Endometrium (tissue), 2 donors: Measurements from ENCODE around the gene CRYGD.
A peak's percentile ranks its signal among the peaks of the same experiment; 100 is the strongest.
"Not testable (repeated sequence)": the region's sequence is repeated elsewhere in the genome, so short reads cannot be mapped to it uniquely, and the experiment has no call there.

Experiments
- FAIRE-seq: peaks from 2 replicates; lab custom pipeline; 2012; peaks lifted over from hg19 to GRCh38; lab: Jason Lieb, UNC
- donor health status: control.
- donor health status: control.

Gene CRYGD

DNA sequence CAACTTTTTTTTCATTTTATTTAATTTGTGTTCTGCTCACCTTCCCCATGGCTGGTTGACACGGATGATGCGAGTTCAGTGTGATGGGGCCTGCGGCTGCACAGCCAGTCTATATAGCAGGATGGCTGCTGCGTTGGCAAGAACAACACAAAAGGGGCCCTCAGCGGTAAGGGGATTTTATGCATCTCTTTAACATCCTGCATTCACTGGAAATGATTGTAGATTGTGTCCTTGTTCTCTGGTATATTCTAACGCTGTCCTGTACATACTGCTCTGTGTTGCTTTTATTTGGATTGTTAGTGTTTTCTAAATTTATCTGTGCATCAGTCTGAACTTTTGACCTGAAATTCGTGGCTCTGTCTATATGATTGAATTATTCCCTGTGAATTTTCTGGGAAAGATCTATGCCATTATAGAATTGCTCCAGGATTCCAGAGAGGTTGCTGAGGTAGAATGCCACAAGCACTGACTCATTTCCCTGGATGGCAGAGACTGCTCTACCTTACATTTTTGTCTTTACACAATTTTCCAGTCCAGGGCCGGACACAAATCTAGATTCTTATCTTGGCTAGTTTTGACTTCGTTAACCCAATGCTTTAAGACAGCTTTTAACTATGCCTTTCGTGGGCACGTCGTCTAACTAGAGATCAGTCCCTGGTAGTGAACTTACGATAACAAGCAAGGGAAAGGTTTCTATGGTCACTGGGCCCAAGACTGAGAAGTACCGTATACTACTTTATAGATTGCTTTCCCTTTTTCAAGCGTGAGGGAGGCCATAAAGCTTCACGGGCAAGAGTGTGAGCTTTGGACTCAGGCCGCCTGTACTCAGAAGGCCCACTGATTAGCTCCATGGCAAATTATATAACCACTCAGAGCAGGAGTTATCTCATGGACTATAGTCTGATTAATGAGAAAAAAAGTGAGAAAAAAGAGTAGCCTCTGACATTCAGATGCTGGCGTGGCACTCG, 5.7 kb upstream of the CRYGD start, which contains the start of gene CRYGC:
Gene CRYGC (minus strand): TSS at position 85 of the 968 bp plus-strand sequence. CDS start 36 bp downstream, at position 49.
- no peak for FAIRE-seq

DNA sequence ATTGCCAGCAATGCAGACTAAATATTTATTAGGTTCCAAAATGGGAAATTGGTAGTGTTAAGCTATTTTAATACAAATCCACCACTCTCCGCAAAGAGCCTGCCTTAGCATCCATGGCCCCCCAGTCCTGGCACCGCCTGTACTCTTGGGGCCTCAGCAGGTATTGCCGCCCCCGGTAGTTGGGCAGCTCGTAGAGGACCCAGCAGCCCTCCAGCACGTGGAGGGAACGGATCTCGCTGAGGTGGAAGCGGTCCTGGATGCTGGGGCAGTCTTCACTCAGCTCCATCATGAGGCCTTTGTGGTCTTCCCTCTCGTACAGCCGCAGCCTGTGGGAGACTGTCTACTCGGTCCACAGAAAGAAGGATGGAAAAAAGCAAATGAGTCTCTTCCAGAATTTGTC, 3.8 kb upstream of the CRYGD start:
- no peak for FAIRE-seq

- no peak for FAIRE-seq
Observed at GRCh38 chr2:208127090-208127489, 2.8 kb upstream of the CRYGD start.

DNA sequence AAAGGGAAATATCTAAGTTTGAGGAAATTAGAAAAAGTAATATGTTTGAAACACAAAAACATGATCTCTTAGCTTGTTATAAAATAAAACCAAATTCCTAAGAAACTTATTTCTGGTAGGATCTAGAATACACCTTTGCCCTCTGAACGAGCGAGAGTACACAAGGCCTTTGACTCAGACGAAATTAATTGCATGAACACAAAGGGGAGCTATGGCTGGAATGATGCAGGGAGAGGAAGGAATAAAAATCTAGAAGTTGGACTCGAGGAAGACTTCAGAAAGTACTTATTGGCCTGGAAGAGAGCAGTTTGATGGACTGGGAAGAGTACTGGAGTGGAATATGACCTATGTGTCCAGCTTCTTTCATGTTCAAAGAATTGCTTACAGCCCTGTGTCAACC, 927 bp upstream of the CRYGD start:
- FAIRE-seq: no peak

GRCh38 chr2:208122248-208122647, 2.1 kb downstream of the CRYGD start:
- peak; percentile 96 for FAIRE-seq

- FAIRE-seq: no peak
Observed at GRCh38 chr2:208118918-208119317, 5.4 kb downstream of the CRYGD start.

DNA sequence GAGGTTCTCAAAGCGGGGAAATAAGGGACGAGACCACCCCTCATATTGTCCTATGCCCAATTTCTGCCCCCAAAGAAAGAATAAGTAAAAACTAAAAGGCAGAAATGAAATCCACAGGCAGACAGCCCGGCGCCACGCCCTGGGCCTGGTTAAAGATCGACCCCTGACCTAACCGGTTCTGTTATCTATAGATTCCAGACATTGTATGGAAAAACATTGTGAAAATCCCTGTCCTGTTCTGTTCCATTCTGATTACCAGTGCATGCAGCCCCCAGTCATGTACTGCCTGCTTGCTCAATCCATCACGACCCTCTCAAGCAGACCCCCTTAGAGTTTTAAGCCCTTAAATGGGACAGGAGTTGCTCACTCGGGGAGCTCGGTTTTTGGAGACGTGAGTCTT, 6.9 kb downstream of the CRYGD start:
- not testable (repeated sequence) for FAIRE-seq

GRCh38 chr2:208112969-208113368, 11.4 kb downstream of the CRYGD start:
- FAIRE-seq: no peak

DNA sequence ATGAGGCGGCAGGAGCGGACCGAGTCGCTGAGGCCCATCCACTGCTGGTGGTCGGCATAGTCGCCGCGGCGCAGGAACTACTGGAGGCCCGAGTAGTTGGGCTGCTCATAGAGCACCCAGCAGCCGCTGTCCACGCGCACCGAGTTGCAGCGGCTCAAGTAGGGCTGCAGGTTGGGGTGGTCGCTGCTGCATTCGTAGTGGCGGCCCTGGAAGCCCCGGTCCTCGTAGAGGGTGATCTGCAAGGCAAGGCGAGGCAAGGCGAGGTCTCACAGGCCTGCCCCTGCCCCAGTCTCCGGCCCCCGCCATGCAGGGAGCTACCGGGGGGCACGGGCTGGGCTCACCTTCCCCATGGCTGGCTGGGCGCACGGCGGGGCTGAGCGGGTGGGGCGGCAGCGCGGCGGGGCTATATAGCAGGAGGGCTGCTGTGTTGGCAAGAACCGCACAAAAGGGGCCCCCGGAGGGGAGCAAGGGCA, 12.0 kb downstream of the CRYGD start:
- FAIRE-seq: not testable (repeated sequence)

- no peak for FAIRE-seq
Observed at GRCh38 chr2:208103616-208104015, 20.7 kb downstream of the CRYGD start.

- FAIRE-seq: no peak
Observed at GRCh38 chr2:208101716-208102631, 22.4 kb downstream of the CRYGD start.

DNA sequence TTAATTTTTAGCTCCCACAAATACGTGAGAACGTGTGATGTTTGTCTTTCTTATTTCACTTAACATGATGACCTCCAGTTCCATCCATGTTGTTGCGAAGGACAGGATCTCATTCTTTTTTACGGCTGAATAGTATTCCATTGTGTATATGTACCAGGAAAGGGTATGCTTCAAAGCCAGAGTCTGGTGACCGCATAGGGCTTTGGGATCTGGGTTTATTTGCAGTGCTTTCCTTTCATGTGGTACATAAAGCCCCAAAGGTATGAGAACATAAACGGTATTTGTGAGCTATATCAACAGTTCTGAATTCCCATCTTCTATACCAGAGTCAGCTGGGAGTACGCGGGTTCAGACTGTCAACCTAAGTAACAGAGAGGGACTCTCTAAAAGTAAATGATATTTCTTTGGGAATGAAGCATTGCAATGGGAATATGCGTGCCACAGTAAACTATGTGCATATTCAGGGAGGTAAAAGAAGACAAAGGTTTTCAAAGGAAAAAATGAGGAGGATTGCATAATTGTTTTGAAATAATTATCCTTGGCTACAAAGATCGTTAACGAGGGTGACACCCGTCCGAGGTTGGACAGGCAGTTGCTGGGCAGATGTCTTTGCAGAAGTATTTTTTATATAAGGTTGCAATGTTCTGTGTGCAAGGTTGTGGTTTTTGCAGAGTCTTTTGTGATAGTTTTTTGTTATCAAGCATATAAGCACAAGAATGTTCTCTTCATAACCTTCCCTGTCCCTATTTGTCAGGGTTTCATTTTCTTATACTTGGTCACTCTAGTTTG, 24.4 kb downstream of the CRYGD start:
- FAIRE-seq: no peak

GRCh38 chr2:208098701-208099100, 25.6 kb downstream of the CRYGD start:
- not testable (repeated sequence) for FAIRE-seq

DNA sequence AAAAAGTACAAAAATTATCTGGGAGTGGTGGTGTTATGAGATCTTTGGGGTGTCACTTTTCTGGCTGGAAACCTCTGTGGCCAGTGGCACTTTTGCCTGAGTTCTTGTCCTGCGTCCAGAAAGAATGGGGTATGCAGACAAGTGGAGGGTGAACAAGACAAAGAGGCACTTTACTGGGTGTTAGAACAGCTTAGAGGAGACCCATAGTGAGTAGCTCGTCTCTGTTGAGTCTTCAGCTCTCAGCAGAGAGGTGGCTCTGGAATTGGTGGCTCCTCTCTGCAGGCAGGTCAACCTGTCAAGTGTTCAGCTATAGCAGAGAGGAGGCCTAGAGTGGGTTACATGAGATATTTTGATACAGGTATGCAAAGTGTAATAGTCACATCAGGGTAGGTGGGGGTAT, 26.1 kb downstream of the CRYGD start:
- no peak for FAIRE-seq

DNA sequence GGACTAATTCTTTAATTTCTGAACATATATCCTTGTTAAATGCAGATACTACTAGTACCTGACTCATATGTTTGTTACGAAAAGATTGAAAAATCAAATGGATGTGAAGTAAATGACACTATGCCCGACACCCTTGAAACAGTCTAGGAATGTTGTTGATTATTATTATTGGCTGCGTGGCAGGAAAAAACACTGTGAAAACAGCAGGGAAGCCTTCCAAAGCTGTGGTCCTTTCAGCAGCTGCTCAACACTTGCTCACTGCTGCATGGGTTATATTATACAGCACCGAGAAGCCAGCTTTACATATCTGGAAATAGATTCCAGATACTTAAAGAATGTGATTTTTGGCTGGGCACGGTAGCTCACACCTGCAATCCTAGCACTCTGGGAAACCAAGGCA, 26.5 kb downstream of the CRYGD start:
- FAIRE-seq: no peak

DNA sequence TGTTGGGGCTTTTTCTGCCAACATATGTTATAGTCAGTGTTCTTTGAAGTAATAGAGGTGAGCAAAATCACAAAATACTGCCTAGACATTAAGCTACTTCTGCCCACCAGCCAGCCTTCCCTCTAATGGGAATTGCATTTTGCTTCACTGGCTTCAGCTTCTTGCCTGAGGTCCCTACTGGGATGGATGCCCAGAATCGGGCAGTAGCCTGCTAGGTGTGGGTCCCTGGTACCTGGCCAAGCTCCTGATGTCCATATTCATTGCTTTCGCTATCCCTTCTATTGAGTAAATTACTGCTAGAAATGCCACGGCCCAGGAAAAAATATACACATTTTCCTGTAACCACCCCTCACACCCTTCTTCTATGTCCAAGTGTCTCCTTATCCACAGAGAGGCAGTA, 27.0 kb downstream of the CRYGD start:
- FAIRE-seq: no peak

DNA sequence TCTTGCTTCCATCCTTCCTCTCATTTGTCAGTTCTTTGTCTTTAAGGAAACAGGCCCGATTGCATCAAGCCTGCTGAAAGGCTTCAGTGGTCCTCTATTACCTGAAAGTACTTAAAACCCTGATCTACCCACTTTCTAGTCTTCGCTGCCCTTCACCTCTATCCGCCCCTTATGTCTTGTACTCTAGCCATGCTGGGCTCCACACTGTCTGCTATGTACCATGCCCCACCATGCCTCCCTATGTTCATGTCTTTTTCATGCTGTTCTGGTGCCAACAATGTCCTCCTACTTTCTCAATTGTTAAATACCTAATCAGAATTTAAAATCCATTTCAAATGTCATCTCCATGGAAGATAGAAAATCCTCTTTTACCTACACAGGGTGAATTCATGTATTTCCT, 28.2 kb downstream of the CRYGD start:
- no peak for FAIRE-seq

GRCh38 chr2:208093128-208093527, 31.2 kb downstream of the CRYGD start:
- no peak for FAIRE-seq

GRCh38 chr2:208092093-208092832, 32.1 kb downstream of the CRYGD start:
- FAIRE-seq: no peak

GRCh38 chr2:208090420-208090819, 33.9 kb downstream of the CRYGD start:
- no peak for FAIRE-seq

DNA sequence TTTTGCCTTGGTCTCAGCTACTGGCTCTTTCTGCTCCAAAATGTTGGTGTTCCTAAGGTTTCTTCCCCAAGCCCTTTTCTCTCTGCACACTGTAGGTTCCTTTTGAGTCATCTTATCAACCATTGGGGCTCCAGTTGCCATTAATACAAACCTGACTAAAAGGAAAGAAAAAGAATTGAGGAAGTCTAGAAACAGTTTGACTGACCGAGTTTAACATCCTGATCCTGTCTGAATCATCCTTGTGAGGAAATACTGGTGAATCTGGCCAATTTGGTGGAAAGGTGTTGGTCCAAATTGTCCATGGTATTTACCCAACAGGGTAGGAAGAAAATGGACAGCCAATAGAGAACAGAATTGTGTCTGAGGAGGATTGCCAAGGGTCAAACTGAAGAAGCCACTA, 38.3 kb downstream of the CRYGD start:
- FAIRE-seq: no peak
